Natural killer cell (primary cell): ENCODE data around the gene GPC5. TPM values are rescaled to one million over a fixed set of nuclear protein-coding genes. Genes with fewer than 3 reads are reported as not detected.

ENCODE experiments used
- ATAC-seq, 3 donors: fragments of 150-1000 bp in 2 of 3; fragments of 200-7000 bp in 1 of 3; cut with Tn5 transposase; 1 replicate in 1 of 3; 2 replicates in 2 of 3; pipeline ENCODE4 v1.10.0; 2021; ENCODE audit warnings: mild to moderate bottlenecking in 2 of 3, moderate library complexity in 2 of 3
- DNase-seq, 2 donors: peaks; one replicate each; pipeline versions ENCODE4 v3.0.0 to v3.0.0-alpha.2; 2013 to 2021; ENCODE audit warnings: mixed read lengths in 1 of 2
- H3K27ac ChIP-seq: one replicate; pipeline ENCODE4 v1.5.1; 2013; ENCODE audit warnings: mild to moderate bottlenecking, low read length
- H3K27me3 ChIP-seq: one replicate; pipeline ENCODE4 v1.6.1; 2013; ENCODE audit warnings: low read length; ENCODE audit not compliant: control insufficient read depth, insufficient read depth
- H3K36me3 ChIP-seq: one replicate; pipeline ENCODE4 v1.6.1; 2013; ENCODE audit warnings: low read length; ENCODE audit not compliant: control insufficient read depth, insufficient read depth
- H3K4me1 ChIP-seq: one replicate; pipeline ENCODE4 v1.6.1; 2013; ENCODE audit warnings: low read length; ENCODE audit not compliant: control insufficient read depth, insufficient read depth
- H3K4me3 ChIP-seq: one replicate; pipeline ENCODE4 v1.5.1; 2013; ENCODE audit warnings: low read length
- H3K9me3 ChIP-seq: one replicate; pipeline ENCODE4 v1.6.1; 2013; ENCODE audit warnings: low read length; ENCODE audit not compliant: control insufficient read depth, insufficient read depth
- H3K27ac Mint-ChIP-seq, 2 donors: one replicate each; pipeline ENCODE4 v1.8.0; 2022; ENCODE audit warnings: mild to moderate bottlenecking in 2 of 2, mixed read lengths in 2 of 2, moderate library complexity in 1 of 2
- H3K27me3 Mint-ChIP-seq, 2 donors: one replicate each; pipeline ENCODE4 v1.8.0; 2022; ENCODE audit warnings: low read depth in 2 of 2, mixed read lengths in 2 of 2
- H3K36me3 Mint-ChIP-seq: one replicate; pipeline ENCODE4 v1.8.0; 2022; ENCODE audit warnings: mixed read lengths
- H3K4me1 Mint-ChIP-seq, 2 donors: one replicate each; pipeline ENCODE4 v1.8.0; 2022; ENCODE audit warnings: mixed read lengths in 2 of 2
- H3K4me3 Mint-ChIP-seq: one replicate; pipeline ENCODE4 v1.8.0; 2022; ENCODE audit warnings: mild to moderate bottlenecking, moderate library complexity, mixed read lengths
- H3K9me3 Mint-ChIP-seq, 2 donors: one replicate each; pipeline ENCODE4 v1.8.0; 2022; ENCODE audit warnings: mixed read lengths in 2 of 2
- CTCF ChIP-seq: fragments of 200-600 bp; IDR thresholded peaks from one replicate; pipeline ENCODE4 v1.8.0; 2022; ENCODE audit warnings: antibody characterized with exemption
- WGBS: methylation state at CpG from one replicate; pipeline ENCODE4 v1.1.7; 2013; ENCODE audit warnings: missing lambda C conversion rate; ENCODE audit not compliant: insufficient coverage; 5-methylcytosine and 5-hydroxymethylcytosine counted together
- intact Hi-C: fragments of 100-400 bp; cut with micrococcal nuclease; formaldehyde crosslinking; loops from one replicate; pipeline ENCODE4 v1.14.2; 2022
- total RNA-seq, 4 donors: library from RNA; stranded (reverse); fragments of 120-200 nt in 1 of 4; gene quantifications; one replicate each; pipeline versions ENCODE4 v1.2.3 to v1.2.4, GENCODE V29; 2013 to 2022

GPC5 gene
- total RNA-seq, 3 donors from 2014 or later (not counting 1 experiment from before 2014, with no cell fraction given) = not detected

GRCh38 chr13:91698767-91699166, 300.3 kb downstream of the GPC5 start:
- no peak overlapping the region for H3K27ac Mint-ChIP-seq
- ATAC-seq = no peak
- 77% methylated on average over 2 of the region's 3 CpGs for WGBS

GRCh38 chr13:91699863-91700262, 301.4 kb downstream of the GPC5 start:
- Mint-ChIP-seq H3K27me3 (no peaks in the 10 kb centered on the region), H3K27ac (no peak overlapping the region), H3K36me3 (no peaks in the 10 kb centered on the region), H3K4me3 (no peak overlapping the region), H3K4me1 (no peaks in the 10 kb centered on the region), H3K9me3 (peaks cover 0 to 6% of the 10 kb centered on the region in 2 donors)
- no peak for ATAC-seq
- H3K9me3 ChIP-seq = no peaks in the 10 kb centered on the region
- H3K36me3 ChIP-seq = no peaks in the 10 kb centered on the region
- no peaks in the 10 kb centered on the region for H3K4me1 ChIP-seq
- no peak overlapping the region for H3K27ac ChIP-seq
- H3K4me3 ChIP-seq = no peak overlapping the region
- intact Hi-C loops = no loop called here
- no peak for TF ChIP-seq CTCF
- DNase-seq = no peak
- H3K27me3 ChIP-seq = no peaks in the 10 kb centered on the region

More at GRCh38 chr13:91698767-91699166, 300.3 kb downstream of the GPC5 start:
- Histone ChIP-seq H3K4me1 (no peaks in the 10 kb centered on the region), H3K9me3 (no peaks in the 10 kb centered on the region), H3K4me3 (no peak overlapping the region), H3K36me3 (no peaks in the 10 kb centered on the region), H3K27ac (no peak overlapping the region), H3K27me3 (no peaks in the 10 kb centered on the region)
- Mint-ChIP-seq H3K27me3 (no peaks in the 10 kb centered on the region), H3K4me1 (no peaks in the 10 kb centered on the region), H3K9me3 (peaks cover 0 to 6% of the 10 kb centered on the region in 2 donors), H3K36me3 (no peaks in the 10 kb centered on the region), H3K4me3 (no peak overlapping the region)
- TF ChIP-seq CTCF = no peak
- intact Hi-C loops = no loop called here
- no peak for DNase-seq

- intact Hi-C loops = no loop called here
- no peaks in the 10 kb centered on the region for H3K27me3 Mint-ChIP-seq
- Histone ChIP-seq H3K4me3 (no peak overlapping the region), H3K27me3 (no peaks in the 10 kb centered on the region), H3K36me3 (no peaks in the 10 kb centered on the region), H3K4me1 (no peaks in the 10 kb centered on the region), H3K27ac (no peak overlapping the region), H3K9me3 (no peaks in the 10 kb centered on the region)
- DNase-seq (no peak), ATAC-seq (no peak)
- H3K9me3 Mint-ChIP-seq = peaks cover 0 to 6% of the 10 kb centered on the region in 2 donors
- no peak for TF ChIP-seq CTCF
- no peak overlapping the region for H3K27ac Mint-ChIP-seq
- no peaks in the 10 kb centered on the region for H3K4me1 Mint-ChIP-seq
- no peaks in the 10 kb centered on the region for H3K36me3 Mint-ChIP-seq
- H3K4me3 Mint-ChIP-seq = no peak overlapping the region
Observed at GRCh38 chr13:91701975-91702374, 303.6 kb downstream of the GPC5 start.

- Mint-ChIP-seq H3K27me3 (no peaks in the 10 kb centered on the region), H3K36me3 (no peaks in the 10 kb centered on the region), H3K9me3 (peaks cover 0 to 6% of the 10 kb centered on the region in 2 donors), H3K4me1 (no peaks in the 10 kb centered on the region), H3K27ac (no peak overlapping the region), H3K4me3 (no peak overlapping the region)
- no peaks in the 10 kb centered on the region for H3K27me3 ChIP-seq
- TF ChIP-seq CTCF = no peak
- intact Hi-C loops = no loop called here
- H3K4me1 ChIP-seq = no peaks in the 10 kb centered on the region
- H3K4me3 ChIP-seq = no peak overlapping the region
- no CpG with 5 or more reads among the region's 1 CpG for WGBS
- H3K9me3 ChIP-seq = no peaks in the 10 kb centered on the region
- no peak overlapping the region for H3K27ac ChIP-seq
- DNase-seq = no peak
- no peaks in the 10 kb centered on the region for H3K36me3 ChIP-seq
- no peak for ATAC-seq
Observed at GRCh38 chr13:91702411-91702810, 304.0 kb downstream of the GPC5 start.
